Esophagus squamous epithelium (tissue), 5 donors: ENCODE data around the gene RFTN1. TPM values are rescaled to one million over a fixed set of nuclear protein-coding genes. Genes with fewer than 3 reads are reported as not detected.

ENCODE experiments used
- DNase-seq: peaks from one replicate; lab custom pipeline; 2025; lab: John Stamatoyannopoulos, UW
- H3K27ac ChIP-seq, 4 donors: fragments of 200-600 bp; sonication (generic); one replicate each; pipeline ENCODE4 v1.5.1; 2016 to 2019; ENCODE audit warnings: mild to moderate bottlenecking in 1 of 4
- H3K27me3 ChIP-seq, 4 donors: fragments of 200-600 bp; sonication (generic); 1 replicate in 3 of 4; 2 replicates in 1 of 4; pipeline versions ENCODE4 v1.5.1 to v1.6.0; 2017 to 2021; ENCODE audit warnings: antibody characterized with exemption in 1 of 4
- H3K36me3 ChIP-seq, 3 donors: fragments of 200-600 bp; sonication (generic); one replicate each; pipeline ENCODE4 v1.5.1; 2016 to 2019
- H3K4me1 ChIP-seq, 3 donors: fragments of 200-600 bp; sonication (generic); one replicate each; pipeline ENCODE4 v1.5.1; 2017 to 2019
- H3K4me3 ChIP-seq, 4 donors: fragments of 200-600 bp; sonication (generic); 1 replicate in 3 of 4; 2 replicates in 1 of 4; pipeline ENCODE4 v1.5.1; 2016 to 2019; ENCODE audit warnings: mild to moderate bottlenecking in 2 of 4, moderate library complexity in 1 of 4
- H3K9me3 ChIP-seq, 3 donors: fragments of 200-600 bp; sonication (generic); one replicate each; pipeline ENCODE4 v1.5.1; 2016 to 2019
- POLR2A ChIP-seq, 4 donors: fragments of 450-650 bp; IDR thresholded peaks; one replicate each; pipeline ENCODE4 v1.6.1; 2017; ENCODE audit warnings: antibody characterized with exemption in 4 of 4, mild to moderate bottlenecking in 4 of 4, moderate library complexity in 3 of 4
- WGBS, 2 donors: methylation state at CpG; one replicate each; pipeline ENCODE4 v1.1.5; 2018; 5-methylcytosine and 5-hydroxymethylcytosine counted together
- intact Hi-C: fragments of 100-400 bp; cut with DNase I; formaldehyde crosslinking; loops from one replicate; pipeline ENCODE4 v1.15.0; 2022
- total RNA-seq, 4 donors: library from RNA; depleted of rRNA; stranded (reverse); fragments of >200 nt; gene quantifications; one replicate each; pipeline ENCODE4 v1.1.0, GENCODE V29; 2016
- TF ChIP-seq, protein P1 (sequence below), 6 experiments: fragments of 450-650 bp in 4 of 6; fragments of 200-600 bp in 2 of 6; sonication (generic) in 2 of 6; IDR thresholded peaks; one replicate each; pipeline ENCODE4 v1.5.1; 2016 to 2019; ENCODE audit warnings: antibody characterized with exemption in 6 of 6, mild to moderate bottlenecking in 4 of 6, moderate library complexity in 4 of 6
- donor health status: DM: yes; HTN: yes; CAD: no.

Gene RFTN1
- total RNA-seq, 4 donors from 2014 or later = 5.0 to 22.7 (median 12.4) TPM

GRCh38 chr3:16308727-16309126 lies 204.8 kb downstream of the RFTN1 start:
- WGBS, 2 donors = 85% methylated on average over 1 of the region's 1 CpG
- intact Hi-C loops = no loop called here
- Histone ChIP-seq H3K27ac (no peak overlapping the region), H3K4me3 (no peak overlapping the region), H3K9me3 (no peaks in the 10 kb centered on the region), H3K36me3 (peaks cover 2 to 56% (median 3%) of the 10 kb centered on the region in 3 donors), H3K4me1 (peaks cover 5 to 31% (median 14%) of the 10 kb centered on the region in 3 donors), H3K27me3 (no peaks in the 10 kb centered on the region)
- TF ChIP-seq POLR2A (IDR thresholded peaks at IDR 0.05) = no peak
- TF ChIP-seq, protein P1, sequence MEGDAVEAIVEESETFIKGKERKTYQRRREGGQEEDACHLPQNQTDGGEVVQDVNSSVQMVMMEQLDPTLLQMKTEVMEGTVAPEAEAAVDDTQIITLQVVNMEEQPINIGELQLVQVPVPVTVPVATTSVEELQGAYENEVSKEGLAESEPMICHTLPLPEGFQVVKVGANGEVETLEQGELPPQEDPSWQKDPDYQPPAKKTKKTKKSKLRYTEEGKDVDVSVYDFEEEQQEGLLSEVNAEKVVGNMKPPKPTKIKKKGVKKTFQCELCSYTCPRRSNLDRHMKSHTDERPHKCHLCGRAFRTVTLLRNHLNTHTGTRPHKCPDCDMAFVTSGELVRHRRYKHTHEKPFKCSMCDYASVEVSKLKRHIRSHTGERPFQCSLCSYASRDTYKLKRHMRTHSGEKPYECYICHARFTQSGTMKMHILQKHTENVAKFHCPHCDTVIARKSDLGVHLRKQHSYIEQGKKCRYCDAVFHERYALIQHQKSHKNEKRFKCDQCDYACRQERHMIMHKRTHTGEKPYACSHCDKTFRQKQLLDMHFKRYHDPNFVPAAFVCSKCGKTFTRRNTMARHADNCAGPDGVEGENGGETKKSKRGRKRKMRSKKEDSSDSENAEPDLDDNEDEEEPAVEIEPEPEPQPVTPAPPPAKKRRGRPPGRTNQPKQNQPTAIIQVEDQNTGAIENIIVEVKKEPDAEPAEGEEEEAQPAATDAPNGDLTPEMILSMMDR (IDR thresholded peaks at IDR 0.05) = no peak
- no peak for DNase-seq

DNA sequence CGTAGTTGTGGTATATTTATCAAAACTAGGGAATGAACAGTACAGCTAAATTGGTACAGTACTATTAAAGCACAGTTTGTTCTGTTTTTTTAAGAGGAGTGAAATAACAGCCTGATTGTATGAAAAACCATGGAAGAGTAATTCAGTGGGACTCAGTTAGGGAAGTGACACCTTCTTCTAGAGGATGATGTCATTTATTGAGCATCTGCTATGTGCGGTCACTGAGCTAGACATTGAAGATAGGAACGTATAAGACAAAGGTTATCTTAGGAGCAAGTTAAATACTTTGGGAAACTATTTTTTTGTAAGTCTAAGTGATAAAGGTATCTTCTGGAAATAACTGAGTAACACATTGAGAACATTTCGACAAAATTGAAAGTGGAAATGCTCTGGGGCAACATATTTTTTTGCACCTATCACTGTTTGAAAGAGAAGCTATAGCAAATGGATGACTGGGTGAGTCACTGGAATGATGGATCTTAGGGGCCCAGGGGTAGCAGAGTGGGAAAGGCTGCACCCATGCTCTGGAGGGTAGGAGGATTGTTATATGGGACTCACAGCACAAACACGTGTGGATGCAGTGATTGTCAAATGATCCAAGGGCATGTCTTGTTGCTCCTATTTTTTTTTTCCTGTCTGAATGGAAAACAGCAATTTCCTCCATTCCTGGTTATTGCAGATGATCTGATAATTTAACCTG lies 205.5 kb downstream of the RFTN1 start:
- no peak for TF ChIP-seq POLR2A (IDR thresholded peaks at IDR 0.05)
- TF ChIP-seq, protein P1 (IDR thresholded peaks at IDR 0.05) = no peak
- no peaks in the 10 kb centered on the region for H3K9me3 ChIP-seq
- no peak overlapping the region for H3K4me3 ChIP-seq
- intact Hi-C loops = no loop called here
- WGBS, 2 donors = 83 to 92% methylated on average over 5 of the region's 5 CpGs
- H3K36me3 ChIP-seq = peaks cover 0 to 53% (median 0%) of the 10 kb centered on the region in 3 donors
- DNase-seq = no peak
- H3K27ac ChIP-seq = no peak overlapping the region
- H3K27me3 ChIP-seq = no peaks in the 10 kb centered on the region
- peaks cover 5 to 35% (median 14%) of the 10 kb centered on the region in 3 donors for H3K4me1 ChIP-seq

DNA sequence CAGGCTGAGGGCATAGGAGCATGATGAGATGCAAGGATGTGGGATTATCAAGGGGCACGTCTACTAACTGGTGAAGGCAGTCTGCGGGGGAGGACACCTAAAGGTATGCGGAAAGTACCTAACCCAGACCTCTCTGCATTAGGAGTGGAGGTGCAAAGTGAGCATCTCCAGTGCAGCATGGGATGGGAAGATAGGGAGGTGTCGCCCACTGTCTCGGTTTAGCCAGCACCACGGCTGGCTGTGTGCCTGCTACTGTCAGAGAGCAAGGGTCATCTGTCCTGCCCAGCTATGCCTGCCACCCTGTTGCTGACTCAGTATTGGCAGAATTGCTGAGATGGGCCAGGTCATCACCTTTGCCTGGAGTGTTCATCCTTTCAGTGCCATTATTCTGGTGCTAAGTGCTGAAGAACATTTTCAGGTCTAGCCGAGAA lies 208.4 kb downstream of the RFTN1 start:
- TF ChIP-seq, protein P1 (IDR thresholded peaks at IDR 0.05) = no peak
- TF ChIP-seq POLR2A (IDR thresholded peaks at IDR 0.05) = no peak
- Histone ChIP-seq H3K27me3 (no peaks in the 10 kb centered on the region), H3K36me3 (peaks cover 0 to 58% (median 0%) of the 10 kb centered on the region in 3 donors), H3K27ac (no peak overlapping the region), H3K9me3 (no peaks in the 10 kb centered on the region), H3K4me1 (peaks cover 0 to 19% (median 0%) of the 10 kb centered on the region in 3 donors), H3K4me3 (no peak overlapping the region)
- WGBS, 2 donors = 66 to 82% methylated on average over 7 of the region's 7 CpGs
- intact Hi-C loops = no loop called here
- no peak for DNase-seq

GRCh38 chr3:16304061-16305010 lies 209.2 kb downstream of the RFTN1 start:
- no peak for TF ChIP-seq POLR2A (IDR thresholded peaks at IDR 0.05)
- TF ChIP-seq, protein P1 (IDR thresholded peaks at IDR 0.05) = no peak
- no peaks in the 10 kb centered on the region for H3K27me3 ChIP-seq
- H3K36me3 ChIP-seq = peaks cover 0 to 58% (median 0%) of the 10 kb centered on the region in 3 donors
- intact Hi-C loops = no loop called here
- H3K9me3 ChIP-seq = no peaks in the 10 kb centered on the region
- no peak overlapping the region for H3K4me3 ChIP-seq
- 84 to 90% methylated on average over 2 of the region's 2 CpGs for WGBS, 2 donors
- peaks cover 0 to 16% (median 0%) of the 10 kb centered on the region in 3 donors for H3K4me1 ChIP-seq
- DNase-seq = no peak
- H3K27ac ChIP-seq = no peak overlapping the region
